NCI-H2196 (cell line): Measurements from ENCODE around the gene TRMT6.

Source experiments
- DNase-seq: peaks from one replicate; lab custom pipeline; 2025; ENCODE audit not compliant: unreplicated experiment; lab: John Stamatoyannopoulos, UW

TRMT6 gene, protein sequence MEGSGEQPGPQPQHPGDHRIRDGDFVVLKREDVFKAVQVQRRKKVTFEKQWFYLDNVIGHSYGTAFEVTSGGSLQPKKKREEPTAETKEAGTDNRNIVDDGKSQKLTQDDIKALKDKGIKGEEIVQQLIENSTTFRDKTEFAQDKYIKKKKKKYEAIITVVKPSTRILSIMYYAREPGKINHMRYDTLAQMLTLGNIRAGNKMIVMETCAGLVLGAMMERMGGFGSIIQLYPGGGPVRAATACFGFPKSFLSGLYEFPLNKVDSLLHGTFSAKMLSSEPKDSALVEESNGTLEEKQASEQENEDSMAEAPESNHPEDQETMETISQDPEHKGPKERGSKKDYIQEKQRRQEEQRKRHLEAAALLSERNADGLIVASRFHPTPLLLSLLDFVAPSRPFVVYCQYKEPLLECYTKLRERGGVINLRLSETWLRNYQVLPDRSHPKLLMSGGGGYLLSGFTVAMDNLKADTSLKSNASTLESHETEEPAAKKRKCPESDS

GRCh38 chr20:5950271-5951031, at the start of gene TRMT6, which contains the start of gene MCM8:
Gene TRMT6 (minus strand): TSS chr20:5950533. CDS start chr20:5950405, 128 bp downstream.
Gene MCM8 (plus strand): TSS chr20:5950652. CDS start chr20:5952016, 1,364 bp downstream.
- peak; percentile 94 for DNase-seq

- no peak for DNase-seq
These were observed 49.5 kb upstream of the TRMT6 start for GRCh38 chr20:5999783-6000182.

DNA sequence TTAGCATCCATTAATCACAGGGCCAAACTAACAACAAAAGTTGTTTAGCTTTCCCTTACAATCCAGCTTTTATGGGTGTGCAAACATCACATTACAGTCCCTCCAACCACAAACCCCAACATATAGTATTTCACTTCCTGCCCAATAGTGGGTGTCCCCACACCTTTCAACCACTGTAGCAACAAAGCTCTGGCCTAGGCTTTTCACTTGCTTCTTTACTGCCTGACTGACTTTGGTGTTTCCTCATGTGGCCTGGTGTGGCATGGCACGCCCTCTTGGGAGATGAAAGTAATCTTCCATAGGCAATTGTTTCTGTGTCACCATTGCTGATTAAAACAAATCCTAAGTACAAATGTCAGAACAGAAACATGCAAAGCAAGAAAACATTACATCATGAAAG, 46.4 kb upstream of the TRMT6 start:
- DNase-seq: peak; percentile 30

DNA sequence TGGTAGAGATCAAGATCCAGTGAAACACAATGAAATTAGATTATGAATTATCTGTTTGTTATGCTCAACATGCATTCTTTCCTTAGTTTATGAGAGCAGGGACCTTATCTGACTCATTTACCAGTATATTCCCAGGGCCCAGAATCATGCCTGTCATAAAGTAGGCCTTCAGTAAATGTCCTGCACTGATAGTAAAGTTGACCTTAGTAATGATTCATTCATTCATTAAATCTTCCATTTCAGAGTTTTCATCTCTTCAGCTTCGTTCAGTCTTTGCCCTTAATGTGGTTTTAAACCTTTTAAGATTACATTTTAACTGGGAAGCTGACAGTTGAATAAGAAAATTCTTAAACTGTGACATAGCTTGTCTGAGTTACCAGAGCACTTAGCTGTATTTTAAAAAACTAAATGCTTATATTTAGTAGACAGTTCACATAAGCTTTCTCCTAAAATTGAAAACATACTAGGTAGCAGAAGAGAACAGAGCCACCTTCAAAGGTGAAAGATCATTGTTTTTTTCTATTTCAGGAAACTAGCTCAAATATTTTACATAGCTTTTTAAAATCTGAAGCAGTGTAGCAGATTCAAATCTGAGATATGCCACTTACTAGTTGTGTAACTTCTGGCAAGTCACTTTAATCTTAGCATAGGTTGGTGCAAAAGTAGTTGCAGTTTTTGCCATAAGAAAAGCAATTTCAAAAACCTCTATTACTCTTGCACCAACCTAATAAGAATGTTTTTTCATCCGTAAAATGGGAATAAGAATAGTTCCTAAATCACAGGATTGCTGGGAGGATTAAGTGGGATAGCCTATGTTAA, 41.5 kb upstream of the TRMT6 start:
- DNase-seq: no peak

DNA sequence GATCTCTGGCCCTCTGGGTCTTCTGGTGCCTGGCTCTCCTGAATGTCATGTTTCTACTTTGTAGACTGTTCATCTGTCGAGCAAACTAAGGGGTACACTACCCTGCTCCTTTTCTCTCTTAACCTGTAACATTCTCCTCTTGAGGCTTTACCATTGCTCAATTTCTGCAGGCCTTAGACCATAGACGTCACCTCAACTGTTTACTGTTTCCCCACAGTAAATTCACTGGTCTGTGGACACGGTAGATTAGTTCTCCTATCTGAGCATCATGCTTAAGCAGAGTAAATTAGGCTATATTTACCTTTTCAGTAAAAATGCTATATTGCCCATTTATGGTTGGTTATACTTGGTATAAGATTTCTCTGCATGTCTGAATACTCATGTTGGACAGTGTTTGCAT, 40.6 kb upstream of the TRMT6 start:
- no peak for DNase-seq

DNA sequence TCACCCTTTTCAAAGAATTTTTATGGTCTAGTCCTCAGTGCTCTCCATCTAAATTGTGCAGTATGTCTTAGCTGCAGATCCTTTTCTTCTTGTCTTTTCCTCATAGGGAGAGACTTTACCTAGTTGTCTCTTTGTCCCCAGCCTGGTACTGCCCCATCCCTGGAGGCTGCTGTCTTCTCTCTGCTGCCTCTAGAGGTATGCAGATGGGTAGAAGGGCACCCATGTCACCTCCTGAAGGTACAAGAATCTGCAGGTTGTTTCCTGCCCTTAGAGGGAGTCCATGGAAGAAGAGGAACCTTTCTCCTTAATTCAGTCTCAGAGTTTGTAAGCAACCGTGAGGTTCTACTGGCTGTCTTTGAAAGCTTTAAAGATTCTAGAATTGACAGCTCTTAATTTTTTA, 39.2 kb upstream of the TRMT6 start:
- DNase-seq: no peak

GRCh38 chr20:5987383-5987782, 37.0 kb upstream of the TRMT6 start:
- no peak for DNase-seq

- DNase-seq: no peak
These were observed 30.6 kb upstream of the TRMT6 start for GRCh38 chr20:5980720-5981538.

- no peak for DNase-seq
These were observed 29.5 kb upstream of the TRMT6 start for GRCh38 chr20:5979801-5980200.

DNA sequence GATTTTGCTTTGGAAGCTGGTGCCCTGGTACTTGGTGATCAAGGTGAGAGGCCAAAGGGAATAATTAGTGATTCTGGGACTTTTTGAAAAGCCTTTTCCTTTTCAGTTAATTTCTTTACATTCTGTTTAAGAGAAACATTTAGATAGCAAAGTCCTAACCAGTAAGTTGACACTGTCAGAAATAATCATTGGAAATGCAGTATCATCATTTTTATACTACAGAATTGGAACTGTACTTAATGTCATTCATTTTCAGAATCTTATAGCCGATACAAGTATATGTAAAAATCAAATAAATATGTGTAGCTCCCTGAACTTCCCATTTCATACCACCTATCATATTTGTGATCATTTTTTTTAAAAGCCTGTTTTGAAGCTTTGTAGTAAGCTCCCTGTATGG, 27.6 kb upstream of the TRMT6 start:
- DNase-seq: no peak

DNA sequence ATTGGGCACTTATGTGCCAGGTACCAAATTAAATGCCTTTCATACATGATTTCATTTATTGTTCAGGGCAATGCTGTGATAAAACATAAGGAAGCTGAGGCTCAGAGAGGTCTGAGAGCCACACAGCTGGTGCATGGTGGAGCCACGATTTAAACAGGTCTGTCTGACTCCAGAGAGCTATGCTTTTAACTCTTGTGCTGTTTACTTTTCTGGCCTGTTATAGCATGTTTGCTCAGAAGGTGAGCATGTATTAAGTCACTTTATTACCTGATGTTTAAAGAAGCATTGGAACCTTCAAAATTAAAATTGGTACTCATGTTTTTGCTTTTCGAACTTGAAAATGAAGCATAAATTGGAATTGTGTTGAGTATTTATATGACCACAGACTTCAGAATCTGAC, 26.9 kb upstream of the TRMT6 start:
- DNase-seq: no peak

GRCh38 chr20:5975778-5976177, 25.4 kb upstream of the TRMT6 start:
- no peak for DNase-seq

- no peak for DNase-seq
These were observed 24.2 kb upstream of the TRMT6 start for GRCh38 chr20:5974531-5974930.

DNA sequence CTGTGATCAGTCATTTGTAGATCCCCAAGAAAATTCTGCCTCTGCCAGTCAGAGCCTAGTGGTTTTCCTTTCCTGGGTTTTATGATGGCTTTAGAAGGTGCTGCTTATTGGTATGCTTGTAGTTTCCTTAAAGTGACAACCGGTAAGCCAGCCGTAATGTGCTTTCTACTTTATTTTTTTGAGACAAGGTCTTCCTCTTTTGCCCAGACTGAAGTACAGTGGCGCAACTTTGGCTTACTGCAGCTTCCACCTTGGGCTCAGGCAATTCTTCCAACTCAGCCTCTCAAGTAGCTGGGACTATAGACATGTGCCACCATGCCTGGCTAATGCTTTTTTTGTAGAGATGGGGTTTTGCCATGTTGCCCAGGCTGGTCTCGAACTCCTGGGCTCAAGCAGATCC, 23.6 kb upstream of the TRMT6 start:
- no peak for DNase-seq

DNA sequence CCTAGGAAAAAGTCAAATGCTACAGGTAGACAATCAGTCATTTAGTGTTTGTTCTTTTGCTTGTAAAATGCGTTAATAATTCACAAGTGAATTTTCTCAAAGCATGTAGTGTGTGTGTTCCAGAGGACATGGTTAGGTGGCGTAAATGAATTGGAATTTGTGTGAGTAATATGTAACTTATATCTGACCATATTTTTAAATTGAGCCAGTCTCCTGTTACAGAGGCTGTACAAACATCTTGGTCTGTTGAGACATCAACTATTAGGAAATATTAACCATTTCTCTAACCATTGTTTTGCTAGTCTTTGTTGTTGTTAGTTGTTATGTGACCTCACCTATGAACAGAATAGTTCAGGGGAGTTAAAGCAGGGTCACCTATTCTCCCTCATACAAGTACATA, 22.8 kb upstream of the TRMT6 start:
- no peak for DNase-seq

DNA sequence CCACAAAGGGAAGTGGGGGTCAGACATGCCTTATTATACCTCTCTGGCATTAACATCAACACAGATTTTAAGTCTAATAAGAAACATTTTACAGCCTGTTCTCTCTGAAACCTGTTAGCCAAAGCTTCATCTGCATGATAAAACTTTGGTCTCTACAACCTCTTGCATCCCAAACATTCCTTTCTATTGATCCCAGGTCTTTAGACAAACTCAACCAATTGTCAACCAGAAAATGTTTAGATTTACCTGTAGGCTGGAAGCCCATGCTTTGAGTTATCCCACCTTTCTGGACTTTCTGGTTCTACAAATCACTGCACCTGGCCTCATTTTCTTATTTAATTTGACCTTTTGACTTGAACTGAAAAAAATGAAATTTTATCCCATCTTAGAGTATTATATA, 20.9 kb upstream of the TRMT6 start:
- DNase-seq: no peak

GRCh38 chr20:5970381-5970780, 20.0 kb upstream of the TRMT6 start:
- DNase-seq: no peak

DNA sequence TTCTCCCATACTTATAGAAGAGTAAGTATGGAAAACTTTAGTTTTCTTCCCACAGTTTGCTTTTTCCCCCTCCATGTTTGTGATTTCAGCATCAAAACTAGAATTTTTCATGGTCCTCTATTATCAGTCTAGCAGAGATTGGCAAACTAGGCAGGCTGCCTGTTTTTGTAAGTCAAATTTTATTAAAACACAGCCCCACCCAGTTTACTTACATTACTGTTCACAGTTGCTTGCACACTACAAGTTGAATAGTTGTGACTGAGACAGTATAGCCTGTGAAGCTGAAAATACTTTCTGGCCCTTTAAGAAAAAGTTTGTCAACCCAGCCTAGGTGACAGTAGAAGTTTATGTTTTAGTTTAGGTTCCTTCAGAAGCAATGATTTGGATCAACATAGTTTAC, 19.6 kb upstream of the TRMT6 start:
- DNase-seq: no peak

- no peak for DNase-seq
These were observed 19.1 kb upstream of the TRMT6 start for GRCh38 chr20:5969348-5969935.

DNA sequence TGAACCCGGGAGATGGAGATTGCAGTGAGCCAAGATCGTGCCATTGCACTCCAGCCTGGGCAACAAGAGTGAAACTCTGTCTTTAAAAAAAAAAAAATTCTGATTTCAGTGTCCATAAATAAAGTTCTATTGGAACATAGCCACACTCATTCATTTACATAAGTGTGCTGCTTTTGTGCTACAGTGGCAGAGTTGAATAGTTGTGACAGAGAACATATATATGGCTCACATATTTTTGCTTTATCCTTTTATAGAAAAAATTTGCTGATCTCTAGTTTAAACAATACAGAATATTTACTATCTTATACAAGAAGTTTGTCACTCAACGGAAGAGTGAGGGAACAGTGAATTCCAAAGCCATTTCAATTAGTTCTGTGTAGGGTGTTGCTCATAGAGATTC, 18.1 kb upstream of the TRMT6 start:
- DNase-seq: no peak
